ENCODE measurements around the gene RAI1.
"Not testable (repeated sequence)": the region's sequence is repeated elsewhere in the genome, so short reads cannot be mapped to it uniquely, and the experiment has no call there.

RAI1 gene

DNA sequence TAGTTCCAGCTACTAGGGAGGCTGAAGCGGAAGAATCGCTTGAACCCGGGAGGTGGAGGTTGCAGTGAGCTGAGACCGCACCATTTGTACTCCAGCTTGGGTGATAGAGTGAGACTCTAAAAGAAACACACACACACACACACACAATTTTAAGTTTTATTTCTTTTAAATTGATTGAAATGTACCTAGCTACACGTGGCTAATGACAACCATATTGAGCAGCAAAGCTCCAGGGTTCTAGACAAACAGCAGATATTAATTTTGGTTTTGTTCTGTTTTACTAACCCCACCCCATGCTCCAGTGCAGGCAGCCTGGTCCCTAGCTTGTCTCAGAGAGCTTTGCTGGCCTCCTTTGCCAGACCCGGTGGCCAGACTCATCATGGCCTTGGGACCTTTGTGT, 16.0 kb upstream of the RAI1 start:
- DNase-seq (ENCODE audit: low spot score): no peak

DNA sequence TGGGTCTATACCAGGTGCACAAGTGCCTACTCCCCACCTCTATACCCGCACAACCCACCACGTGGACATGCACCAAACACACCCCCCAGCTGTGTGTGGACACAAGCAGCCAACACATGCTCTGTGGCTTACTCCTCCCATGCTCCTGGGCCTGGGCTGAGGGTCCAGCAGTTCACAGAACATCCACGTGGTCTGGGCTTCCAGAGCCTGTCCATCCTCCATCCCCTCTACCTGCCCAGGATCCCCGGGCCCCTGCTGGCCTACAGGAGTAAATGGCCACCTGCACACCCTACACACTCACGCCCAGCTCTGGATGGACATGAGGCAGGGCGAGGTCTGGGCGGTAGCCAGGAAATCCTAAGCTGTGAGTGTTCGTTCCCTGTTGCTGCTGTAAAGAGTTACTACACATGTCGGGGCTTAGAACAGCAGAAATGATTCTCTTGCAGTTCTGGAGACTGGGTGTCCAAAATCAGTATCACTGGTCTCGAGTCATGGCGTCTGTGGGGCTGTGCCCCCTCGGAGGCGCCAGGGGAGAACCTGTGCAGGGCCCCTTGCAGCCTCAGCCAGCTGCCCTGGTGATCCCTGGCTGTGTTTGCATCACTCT, 15.0 kb upstream of the RAI1 start:
- no peak for DNase-seq (ENCODE audit: low spot score)

DNA sequence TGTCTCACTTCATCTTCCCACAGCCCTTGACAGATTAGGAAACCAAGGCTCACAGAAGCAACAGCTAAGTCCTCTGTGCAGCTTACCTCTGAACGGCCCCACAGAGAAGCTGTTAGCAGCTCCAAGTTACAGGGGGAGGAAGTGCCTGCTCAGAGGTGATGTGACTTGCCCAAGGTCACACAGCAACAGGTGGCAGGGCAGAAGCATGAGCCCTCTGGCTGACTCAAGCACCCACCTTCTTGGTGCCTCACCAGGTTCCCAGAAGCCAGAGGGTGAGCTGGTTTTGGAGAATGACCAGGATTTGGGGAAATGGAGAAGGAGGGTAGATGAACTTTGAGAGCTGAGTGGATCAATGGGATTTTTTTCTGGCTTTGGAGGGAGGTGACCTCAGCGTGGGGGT, 14.0 kb upstream of the RAI1 start:
- DNase-seq (ENCODE audit: low spot score): no peak

DNA sequence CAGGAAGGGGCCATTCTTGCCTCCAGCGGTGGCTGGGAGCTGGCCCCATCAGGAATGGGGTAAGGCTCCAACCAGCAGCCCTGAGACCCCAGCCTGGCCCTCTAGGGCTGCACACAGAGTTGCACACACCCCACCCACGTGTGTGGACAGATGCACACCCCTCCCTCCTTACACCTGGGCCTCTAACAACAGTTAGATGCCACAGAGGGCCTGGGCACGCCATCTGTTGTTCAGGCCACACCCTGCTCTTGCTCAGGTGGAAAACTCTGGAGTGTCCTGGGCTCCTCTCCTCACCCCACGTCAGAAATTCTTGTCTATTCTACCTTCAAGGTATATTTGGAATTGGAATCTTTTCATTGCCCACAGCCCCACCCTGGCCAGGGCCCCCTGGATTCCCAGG, 13.3 kb upstream of the RAI1 start:
- no peak for DNase-seq (ENCODE audit: low spot score)

DNA sequence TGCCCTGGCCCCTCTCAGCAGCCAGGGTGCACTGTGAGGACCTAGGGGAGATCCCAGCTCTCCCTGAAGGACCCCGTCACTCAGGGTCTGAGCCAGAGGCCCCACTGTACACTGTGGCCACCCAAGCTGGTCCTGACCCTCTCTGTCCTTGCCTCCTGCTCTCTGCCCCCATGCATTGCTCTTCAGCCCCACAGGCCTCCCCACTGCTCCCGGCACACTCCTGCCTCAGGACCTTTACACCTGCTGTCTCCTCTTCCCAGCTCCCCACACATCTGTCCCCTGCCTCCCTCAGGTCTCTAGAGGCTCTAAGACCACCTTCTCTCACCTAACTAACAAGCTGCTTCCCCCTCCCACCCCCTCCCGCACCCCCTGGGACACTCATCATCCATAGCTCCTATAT, 12.9 kb upstream of the RAI1 start:
- DNase-seq (ENCODE audit: low spot score): no peak

DNA sequence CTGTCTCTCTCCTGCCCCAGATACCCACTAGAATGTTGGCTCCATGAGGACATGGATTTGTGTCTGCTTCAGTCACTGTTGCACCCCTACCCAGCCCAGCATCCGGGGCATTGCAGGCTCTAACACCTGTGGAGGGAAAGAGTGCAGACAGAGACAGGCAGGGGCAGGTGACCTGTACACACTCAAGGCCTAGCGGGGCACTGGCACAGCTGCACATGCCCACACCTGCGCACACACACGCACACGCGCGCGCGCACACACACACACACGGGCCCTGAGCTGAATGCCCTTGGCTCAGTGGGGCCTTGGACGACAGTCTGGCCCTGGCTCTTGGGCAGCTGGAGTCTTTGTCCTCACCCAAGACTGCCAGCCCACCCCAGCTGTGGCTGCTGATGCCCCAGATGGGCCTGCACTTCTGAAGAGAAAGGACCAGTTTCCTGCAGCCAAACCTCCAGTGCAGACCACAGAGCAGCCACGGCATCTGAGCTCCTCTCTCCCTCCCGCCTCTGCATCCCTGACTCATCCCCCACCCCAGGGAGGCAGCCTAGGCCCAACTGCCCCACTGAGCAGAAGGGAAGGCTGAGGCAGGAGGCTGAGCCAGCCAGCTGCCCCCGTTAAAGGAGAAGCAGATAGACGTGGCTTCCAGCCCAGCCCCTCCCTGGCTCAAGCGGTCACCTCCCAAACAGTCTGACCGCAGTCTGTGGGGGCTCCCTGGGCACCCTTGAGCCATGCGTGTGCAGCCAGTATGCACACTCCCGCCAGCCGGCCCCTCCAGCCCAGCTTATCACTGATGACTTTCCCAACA, 12.3 kb upstream of the RAI1 start:
- DNase-seq (ENCODE audit: low spot score): peak; percentile 42

DNA sequence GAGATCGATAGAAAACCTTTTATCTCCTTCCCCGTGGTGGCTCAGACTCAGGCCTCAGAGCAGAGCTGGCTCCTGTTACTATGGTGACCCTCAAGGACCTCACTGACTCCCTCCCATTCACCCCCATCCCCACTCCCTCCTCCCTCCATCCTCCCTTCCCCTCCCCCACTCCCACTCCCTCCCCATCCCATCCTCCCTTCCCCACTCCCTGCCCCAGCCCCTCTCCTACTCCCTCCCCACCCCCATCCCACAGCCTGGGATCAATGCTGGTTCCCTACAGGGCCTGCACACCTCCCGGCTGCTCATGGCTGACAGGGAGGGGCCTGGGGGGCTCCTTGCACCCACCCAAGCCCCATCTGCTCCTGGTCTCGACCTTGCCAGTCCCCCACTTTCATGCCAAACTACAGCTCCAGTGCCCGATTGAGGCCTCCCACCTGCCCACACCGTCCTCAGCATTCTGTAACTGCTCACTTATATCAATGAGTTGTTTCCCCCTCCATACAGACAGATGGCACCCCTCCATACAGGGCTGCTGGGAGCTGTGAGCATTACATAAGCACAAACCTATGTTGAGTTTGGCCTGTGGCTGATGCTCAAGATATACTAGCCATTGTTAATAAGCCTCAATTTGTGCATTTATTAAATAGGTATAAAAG, 11.6 kb upstream of the RAI1 start:
- DNase-seq (ENCODE audit: low spot score): no peak

DNA sequence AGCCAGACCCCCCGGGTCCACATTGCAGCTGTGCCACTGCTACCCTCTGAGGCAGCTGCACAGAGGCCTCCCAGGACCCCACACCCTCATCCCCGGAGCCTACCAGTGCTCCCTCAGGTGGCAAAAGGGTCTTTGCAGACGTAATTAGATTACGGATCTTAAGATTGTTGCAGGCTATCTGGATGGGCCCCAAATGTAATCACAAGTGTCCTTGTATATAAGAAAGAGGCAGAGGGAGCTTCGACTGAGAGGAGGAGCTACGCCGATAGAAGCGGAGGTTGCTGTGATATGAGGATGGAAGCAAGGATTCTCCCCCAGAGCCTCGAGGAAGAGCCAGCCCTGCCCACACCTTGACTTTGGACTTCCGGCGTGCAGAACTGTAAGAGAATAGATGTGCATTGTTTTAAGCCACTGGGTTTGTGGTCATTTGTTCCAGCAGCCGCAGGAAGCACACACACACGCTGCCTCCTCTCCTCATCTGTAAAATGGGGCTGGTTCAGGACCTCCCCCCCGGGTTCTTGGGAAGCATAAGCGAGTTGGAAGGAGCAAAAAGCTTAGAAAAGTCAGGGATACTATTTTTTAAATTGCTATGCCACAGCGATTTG, 10.5 kb upstream of the RAI1 start:
- DNase-seq (ENCODE audit: low spot score): no peak

DNA sequence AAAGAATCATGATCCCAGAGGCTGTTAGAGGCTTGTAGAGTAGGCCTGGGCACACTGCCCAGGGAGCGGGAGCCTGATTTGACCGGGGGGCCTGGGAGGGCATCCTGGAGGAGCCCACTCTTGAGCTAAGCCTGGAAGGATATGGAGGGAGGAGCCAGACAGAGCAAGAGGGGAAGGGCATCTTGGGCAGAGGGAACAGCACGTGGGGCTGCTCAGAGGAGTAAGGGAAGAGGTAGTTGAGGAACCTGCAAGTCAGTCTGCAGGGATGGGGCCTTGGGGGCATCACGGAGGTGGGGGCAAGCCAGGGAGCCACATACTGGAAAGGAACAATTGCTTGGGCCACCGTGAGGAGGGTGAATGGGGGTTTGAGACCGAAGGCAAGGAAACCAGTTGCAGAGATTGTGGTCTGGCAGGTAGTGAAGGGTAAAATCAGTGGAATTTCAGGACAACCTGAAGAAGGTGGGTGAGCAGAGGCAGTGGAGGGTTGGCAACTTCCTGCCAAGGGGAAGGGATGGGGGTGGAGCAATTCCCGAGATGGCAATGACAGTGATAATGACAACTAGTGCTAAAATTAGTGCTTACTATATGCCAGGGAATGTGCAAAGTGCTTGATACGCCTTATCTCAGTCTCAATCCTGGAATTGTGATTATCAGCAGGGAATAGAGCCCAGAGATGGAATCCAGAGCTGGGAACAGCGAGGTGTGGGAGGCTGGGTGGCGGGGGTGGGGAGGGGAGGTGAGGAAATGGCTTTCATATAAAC, 9.7 kb upstream of the RAI1 start:
- no peak for DNase-seq (ENCODE audit: low spot score)

DNA sequence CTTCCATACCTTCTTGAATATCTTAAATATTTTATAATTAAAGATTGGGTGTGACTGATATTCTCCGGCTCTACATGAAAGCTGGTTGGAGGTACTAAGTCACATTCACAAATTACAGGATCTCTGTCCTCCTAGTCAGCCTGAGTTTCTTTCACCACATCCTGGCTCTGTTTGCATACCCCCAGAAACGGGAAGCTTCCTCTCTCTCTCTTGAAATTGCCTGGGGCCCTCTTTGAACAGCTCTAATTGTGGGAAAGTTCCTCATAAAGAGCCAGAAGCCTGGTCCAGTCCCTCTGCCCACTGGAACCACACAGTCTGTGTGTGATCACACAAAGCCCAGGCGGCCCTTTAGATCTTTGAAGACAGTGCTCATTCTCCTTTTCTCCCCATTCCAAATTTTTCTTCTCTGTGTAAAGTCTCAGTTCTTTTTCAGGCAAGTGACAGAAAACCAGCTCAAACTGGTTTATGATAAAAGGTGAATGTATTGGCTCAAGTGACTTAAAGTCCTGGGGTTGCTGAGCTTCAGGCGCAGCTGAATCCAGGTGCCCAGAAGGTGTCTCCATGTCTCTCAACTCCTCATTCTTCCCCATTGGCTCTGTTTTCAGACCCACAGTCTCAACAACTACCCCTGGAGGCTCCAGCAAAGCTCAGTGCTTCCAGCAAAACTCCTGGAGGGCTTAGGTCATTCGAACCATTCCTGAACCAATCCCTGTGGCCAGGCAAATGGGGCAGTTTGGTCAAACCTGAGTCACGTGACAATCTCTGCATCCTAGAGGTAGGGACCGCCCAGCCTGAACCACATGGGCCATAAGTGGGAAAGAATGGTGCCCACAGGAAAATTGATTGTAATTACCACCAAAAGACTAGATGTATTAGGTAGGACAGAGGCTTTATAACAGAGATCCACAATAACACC, 8.5 kb upstream of the RAI1 start:
- no peak for DNase-seq (ENCODE audit: low spot score)

DNA sequence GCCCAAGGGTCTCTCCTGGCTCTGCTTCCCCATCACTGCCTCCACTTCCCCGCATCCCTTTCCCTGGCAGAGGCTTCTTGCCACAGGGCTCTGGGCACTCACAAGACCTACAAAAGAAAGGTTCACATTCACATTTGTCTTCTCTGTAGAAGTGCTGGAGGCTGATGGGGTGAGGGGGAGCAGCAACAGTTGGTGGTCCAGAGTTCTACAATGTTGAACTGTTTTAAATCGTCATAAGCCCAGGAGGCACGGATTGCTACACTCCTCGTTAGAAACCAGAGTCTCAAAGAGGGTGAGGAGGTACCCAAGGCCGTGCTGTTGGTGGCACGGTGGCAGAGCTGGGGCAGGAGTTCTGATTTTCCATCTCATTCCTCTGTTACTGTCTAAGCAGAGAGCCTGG, 5.8 kb upstream of the RAI1 start:
- no peak for DNase-seq (ENCODE audit: low spot score)

DNA sequence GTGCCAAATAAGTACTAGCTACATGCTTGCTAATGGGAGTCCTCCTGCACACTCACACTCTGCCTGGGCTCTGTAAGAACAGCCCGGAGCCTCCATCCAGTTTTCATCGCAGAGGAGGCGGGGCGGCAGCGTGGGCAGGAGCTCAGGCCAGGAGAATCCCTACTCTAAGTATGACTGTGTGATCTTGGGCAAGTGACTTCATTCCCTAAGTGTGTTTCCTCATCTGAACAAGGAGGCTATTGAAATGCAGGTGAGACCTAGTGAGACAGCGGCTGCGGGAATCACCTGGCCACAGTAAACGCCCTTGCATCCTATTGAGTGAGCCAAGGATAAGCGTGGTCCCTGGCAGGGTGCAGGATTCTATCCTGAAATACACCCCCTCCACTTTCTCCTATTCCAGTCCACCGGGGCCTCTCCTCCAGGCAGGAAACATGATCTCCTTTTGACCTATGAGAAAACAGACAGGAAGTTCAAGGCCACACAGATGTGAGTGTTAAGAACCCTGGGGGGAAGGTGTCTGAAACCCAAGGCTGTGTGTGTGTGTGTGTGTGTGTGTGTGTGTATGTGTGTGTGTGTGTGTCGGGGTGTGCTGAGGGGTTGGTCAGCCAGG, 5.2 kb upstream of the RAI1 start:
- no peak for DNase-seq (ENCODE audit: low spot score)

DNA sequence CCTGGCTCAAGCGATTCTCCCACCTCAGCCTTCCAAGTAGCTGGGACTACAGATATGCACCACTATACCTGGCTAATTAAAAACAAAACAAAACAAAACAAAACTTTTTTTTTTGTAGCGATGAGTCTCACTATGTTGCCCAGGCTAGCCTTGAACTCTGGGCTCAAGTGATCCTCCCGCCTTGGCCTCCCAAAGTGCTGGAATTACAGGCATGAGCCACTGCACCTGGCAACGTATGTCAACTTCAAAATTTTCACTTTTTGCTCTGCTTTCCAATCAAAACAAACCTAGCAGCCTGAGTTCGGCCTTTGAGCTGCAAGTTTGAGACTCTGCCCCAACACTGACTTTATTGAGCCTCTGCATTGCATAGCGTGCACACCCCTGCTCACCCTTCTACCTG, 4.5 kb upstream of the RAI1 start:
- DNase-seq (ENCODE audit: low spot score): no peak

DNA sequence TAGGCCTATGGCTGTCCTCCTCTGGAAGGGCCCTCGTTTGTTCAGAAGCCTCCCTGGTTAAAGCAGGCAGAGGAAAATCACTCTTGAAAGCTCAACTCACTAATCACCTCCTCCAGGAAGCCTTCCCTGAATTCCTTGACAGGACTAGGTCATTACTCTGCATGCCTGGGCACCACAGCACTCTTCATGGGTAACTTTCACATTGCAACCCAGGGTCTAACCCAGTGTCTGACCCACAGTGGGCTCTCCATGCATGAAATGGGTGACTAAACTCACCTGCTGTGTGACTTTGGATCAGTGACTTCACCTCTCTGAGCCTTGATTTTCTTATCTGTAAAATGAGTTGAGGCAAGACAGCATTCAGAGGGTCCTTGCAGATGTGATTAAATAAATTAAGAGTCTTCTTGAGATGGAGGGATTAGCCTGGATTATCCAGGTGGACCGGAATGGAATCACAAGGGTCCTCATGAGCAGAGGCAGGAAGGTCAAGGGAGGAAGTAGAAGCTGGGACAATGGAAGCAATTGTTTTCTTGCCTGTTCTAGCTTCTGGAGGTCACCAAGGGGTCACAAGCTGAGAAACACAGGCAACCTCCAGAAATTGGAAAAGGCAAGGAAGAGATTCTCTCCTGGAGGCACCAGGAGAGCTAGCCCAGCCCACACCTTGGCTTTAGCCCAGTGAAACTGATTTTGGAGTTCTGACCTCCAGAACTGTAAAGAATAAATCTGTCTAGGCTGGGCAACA, 3.8 kb upstream of the RAI1 start:
- no peak for DNase-seq (ENCODE audit: low spot score)

DNA sequence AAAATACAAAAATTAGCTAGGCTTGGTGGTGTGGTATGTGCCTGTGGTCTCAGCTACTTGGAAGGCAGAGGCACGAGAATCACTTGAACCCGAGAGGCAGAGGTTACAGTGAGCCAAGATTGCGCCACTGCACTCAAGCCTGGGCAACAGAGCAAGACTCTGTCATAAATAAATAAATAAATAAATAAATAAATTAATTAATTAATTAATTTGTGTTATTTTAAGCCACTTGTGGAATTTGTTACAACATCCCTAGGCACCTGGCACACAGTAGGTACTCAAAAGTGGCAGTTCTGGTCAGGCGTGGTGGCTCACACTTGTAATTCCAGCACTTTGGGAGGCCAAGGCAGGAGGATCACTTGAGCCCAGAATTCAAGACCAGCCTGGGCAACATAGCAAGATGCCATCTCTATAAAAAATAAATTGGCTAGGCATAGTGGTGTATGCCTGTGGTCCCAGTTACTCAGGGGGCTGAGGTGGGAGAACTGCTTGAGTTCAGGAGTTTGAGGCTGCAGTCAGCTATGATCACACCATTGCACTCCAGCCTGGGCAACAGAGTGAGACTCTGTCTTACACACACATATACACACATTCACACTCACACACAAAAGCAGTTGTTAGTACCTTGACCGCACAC, 3.1 kb upstream of the RAI1 start:
- DNase-seq (ENCODE audit: low spot score): not testable (repeated sequence)

DNA sequence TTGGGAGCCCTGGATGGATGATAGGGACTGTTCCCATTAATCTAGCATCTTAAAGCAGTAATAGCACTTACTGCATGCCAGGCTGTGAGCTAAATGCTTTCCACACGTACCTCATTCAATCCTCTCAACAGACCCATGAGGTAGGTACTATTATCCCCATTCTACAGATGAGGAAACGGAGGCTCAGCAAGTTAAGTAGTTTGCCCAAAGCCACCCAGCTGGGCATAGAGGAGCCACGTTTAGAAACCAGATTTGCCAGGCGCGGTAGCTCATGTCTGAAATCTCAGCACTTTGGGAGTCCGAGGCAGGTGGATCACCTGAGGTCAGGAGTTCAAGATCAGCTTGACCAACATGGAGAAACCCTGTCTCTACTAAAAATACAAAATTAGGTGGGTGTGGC, 2.0 kb upstream of the RAI1 start:
- no peak for DNase-seq (ENCODE audit: low spot score)

DNA sequence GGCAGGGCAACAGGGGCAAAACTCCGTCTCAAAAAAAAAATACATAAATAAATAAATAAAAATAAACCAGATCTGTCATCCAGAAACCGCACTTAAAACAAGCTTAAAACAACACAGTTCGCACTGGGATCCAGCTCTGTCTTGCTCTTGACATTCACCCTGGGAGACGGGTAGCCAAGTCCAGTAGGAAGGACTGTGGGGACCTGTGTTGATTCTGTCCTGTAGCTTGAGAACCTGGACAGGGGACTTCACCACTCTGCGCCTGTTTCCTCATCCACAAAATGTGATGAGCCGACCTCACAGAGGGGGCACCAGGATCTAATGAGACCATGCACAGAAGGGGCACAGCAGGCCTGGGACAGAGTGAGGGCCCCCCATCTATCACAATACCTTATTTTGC, 1.5 kb upstream of the RAI1 start:
- no peak for DNase-seq (ENCODE audit: low spot score)

DNA sequence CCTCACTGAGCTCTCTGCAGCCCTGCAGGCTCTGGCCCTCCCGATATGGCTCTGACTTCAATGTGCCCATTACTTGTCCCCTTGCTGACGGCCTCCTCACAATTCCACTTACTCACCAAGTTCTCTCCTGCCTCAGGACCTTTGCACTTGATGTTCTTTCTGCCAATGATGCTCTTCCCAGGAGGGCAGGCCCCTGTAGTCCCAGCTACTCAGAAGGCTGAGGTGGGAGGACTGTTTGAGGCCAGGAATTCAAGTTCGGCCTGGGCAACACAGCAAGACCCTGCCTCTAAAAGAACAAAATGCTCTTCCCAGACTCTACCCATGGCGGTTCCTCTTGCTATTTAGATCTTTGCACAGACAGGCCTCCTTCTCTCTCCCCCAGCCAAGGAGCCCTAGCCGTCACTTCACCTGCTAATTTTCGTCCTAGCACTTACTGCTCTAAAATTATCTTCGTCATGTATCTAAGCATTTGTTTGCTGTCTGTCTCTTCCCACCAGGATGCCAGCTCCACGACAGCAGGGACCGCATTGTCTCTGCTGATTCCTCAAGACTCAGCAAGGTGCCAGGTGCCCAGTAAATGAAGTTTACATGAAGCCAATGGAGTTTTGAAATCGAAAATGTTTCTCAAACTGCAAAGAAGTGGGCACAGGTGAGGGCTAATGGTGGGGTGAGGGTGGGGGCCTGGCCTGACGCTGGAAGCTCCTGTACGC, 626 bp upstream of the RAI1 start:
- DNase-seq (ENCODE audit: low spot score): no peak

DNA sequence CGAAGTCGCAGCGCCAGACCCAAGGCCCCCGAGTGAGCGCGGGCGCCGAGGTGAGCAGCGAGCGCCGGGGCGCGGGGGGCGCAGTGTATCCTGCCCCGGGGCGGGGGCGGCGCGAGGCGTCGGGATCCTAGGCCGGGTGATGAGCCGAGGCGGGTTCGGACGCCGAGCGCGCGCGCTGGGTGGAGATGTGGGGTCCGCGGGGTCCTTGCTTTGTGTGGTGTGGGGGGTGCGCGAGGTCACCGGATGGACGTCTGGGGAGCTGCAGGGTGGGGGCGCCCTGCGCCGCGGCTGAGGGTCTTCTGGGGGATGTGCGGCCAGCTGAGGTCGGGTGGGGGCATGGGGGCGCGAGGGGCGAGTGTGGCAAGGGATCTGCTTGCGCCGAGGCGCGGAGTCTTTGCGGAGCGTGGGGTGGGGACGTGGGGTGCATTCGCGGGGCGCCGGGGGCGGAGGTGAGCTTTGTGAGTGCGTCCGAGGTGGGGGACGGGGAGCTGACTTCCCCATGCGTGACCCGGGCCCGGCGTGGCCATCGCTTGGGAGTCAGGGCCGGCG, 560 bp downstream of the RAI1 start:
- no peak for DNase-seq (ENCODE audit: low spot score)
